H1 (cell line): ENCODE measurements around the gene TC2N. TPM values are rescaled to one million over a fixed set of nuclear protein-coding genes. Genes with fewer than 3 reads are reported as not detected.

ENCODE experiments used
- CTCF ChIA-PET: fragments of 300-600 bp; sonication (Branson Sonifier 250); formaldehyde crosslinking; loops from one replicate; lab custom pipeline; 2021; ENCODE audit not compliant: partially characterized antibody; lab: Charles Lee
- POLR2A ChIA-PET: fragments of 300-600 bp; sonication (Branson Sonifier 250); formaldehyde crosslinking; loops from one replicate; lab custom pipeline; 2021; ENCODE audit warnings: inconsistent platforms; ENCODE audit not compliant: partially characterized antibody; lab: Charles Lee
- DNase-seq, 2 experiments: peaks; one replicate each; pipeline versions ENCODE4 v3.0.0 to v3.0.0-alpha.2; 2010 to 2022; ENCODE audit warnings: low spot score in 2 of 2, low read depth in 1 of 2, mixed read lengths in 1 of 2
- FAIRE-seq: peaks from 2 replicates; lab custom pipeline; 2011; peaks lifted over from hg19 to GRCh38; lab: Jason Lieb, UNC
- H2AFZ ChIP-seq: 2 replicates; pipeline ENCODE4 v1.8.1; 2012; ENCODE audit warnings: low read length, inconsistent platforms
- H2AK5ac ChIP-seq: 2 replicates; pipeline ENCODE4 v1.6.1; 2013; ENCODE audit warnings: low read depth, low read length
- H2BK120ac ChIP-seq: replicated peaks from 2 replicates; pipeline ENCODE3; 2013; ENCODE audit warnings: low read depth, low read length, inconsistent platforms
- H2BK12ac ChIP-seq: 2 replicates; pipeline ENCODE4 v1.6.1; 2013; ENCODE audit warnings: low read depth, low read length
- H2BK15ac ChIP-seq: 2 replicates; pipeline ENCODE4 v1.6.1; 2013; ENCODE audit warnings: low read length
- H2BK20ac ChIP-seq: 2 replicates; pipeline ENCODE4 v1.6.1; 2013; ENCODE audit warnings: low read length
- H2BK5ac ChIP-seq: 2 replicates; pipeline ENCODE4 v1.6.1; 2013; ENCODE audit warnings: low read depth, low read length
- H3K14ac ChIP-seq: 2 replicates; pipeline ENCODE4 v1.6.1; 2013; ENCODE audit warnings: inconsistent platforms; ENCODE audit not compliant: insufficient read length
- H3K18ac ChIP-seq: 2 replicates; pipeline ENCODE4 v1.6.1; 2013; ENCODE audit warnings: low read length; ENCODE audit errors: extremely low read depth
- H3K23ac ChIP-seq: 2 replicates; pipeline ENCODE4 v1.6.1; 2013; ENCODE audit warnings: inconsistent platforms; ENCODE audit not compliant: insufficient read length
- H3K23me2 ChIP-seq: 2 replicates; pipeline ENCODE4 v1.6.1; 2013; ENCODE audit warnings: low read depth, low read length
- H3K27ac ChIP-seq: 2 replicates; pipeline ENCODE4 v1.6.1; 2011; ENCODE audit warnings: low read depth, low read length, inconsistent platforms
- H3K27me3 ChIP-seq, 4 experiments: replicated peaks in 1 of 4; 1 replicate in 1 of 4; 2 replicates in 3 of 4; pipeline versions ENCODE4 v1.6.1 to v1.8.1; 2011 to 2013; ENCODE audit warnings: low read length in 3 of 4, mild to moderate bottlenecking in 3 of 4, inconsistent platforms in 2 of 4, mixed read lengths in 2 of 4, moderate library complexity in 1 of 4; ENCODE audit not compliant: control insufficient read depth in 3 of 4, insufficient read depth in 3 of 4; ENCODE audit errors: extremely low read depth in 1 of 4
- H3K36me3 ChIP-seq, 4 experiments: 2 replicates each; pipeline versions ENCODE4 v1.6.1 to v1.8.1; 2011 to 2013; ENCODE audit warnings: mild to moderate bottlenecking in 4 of 4, low read length in 3 of 4, moderate library complexity in 2 of 4, control low read depth in 1 of 4, inconsistent platforms in 1 of 4; ENCODE audit not compliant: insufficient read depth in 4 of 4, control insufficient read depth in 2 of 4
- H3K4ac ChIP-seq: replicated peaks from 2 replicates; pipeline ENCODE3; 2013; ENCODE audit warnings: low read length, low read depth, mixed read lengths, inconsistent platforms; ENCODE audit not compliant: insufficient read length
- H3K4me1 ChIP-seq, 4 experiments: replicated peaks in 1 of 4; 1 replicate in 1 of 4; 2 replicates in 3 of 4; pipeline versions ENCODE4 v1.6.1 to v1.8.1; 2011 to 2013; ENCODE audit warnings: low read length in 3 of 4, inconsistent platforms in 2 of 4, mixed read lengths in 1 of 4; ENCODE audit not compliant: insufficient read depth in 4 of 4, control insufficient read depth in 3 of 4
- H3K4me2 ChIP-seq, 2 experiments: 2 replicates each; pipeline versions ENCODE4 v1.6.1 to v1.8.1; 2011 to 2013; ENCODE audit warnings: low read depth in 2 of 2, low read length in 2 of 2, control low read depth in 1 of 2, inconsistent platforms in 1 of 2, mild to moderate bottlenecking in 1 of 2; ENCODE audit not compliant: insufficient read depth in 1 of 2
- H3K4me3 ChIP-seq, 4 experiments: fragments of 200-600, 300-600 bp in 1 of 4; sonication (generic), shearing (Covaris generic), sonication (Bioruptor Twin) in 1 of 4; 2 replicates each; pipeline versions ENCODE4 v1.5.1 to v1.8.1; 2011 to 2016; ENCODE audit warnings: low read length in 4 of 4, low read depth in 3 of 4, control low read depth in 2 of 4, inconsistent platforms in 2 of 4, mild to moderate bottlenecking in 2 of 4, mixed read lengths in 1 of 4, moderate library complexity in 1 of 4; ENCODE audit not compliant: insufficient read depth in 2 of 4; ENCODE audit errors: extremely low read depth in 1 of 4
- H3K56ac ChIP-seq: replicated peaks from 2 replicates; pipeline ENCODE3; 2013; ENCODE audit warnings: low read depth, mild to moderate bottlenecking, mixed read lengths, low read length, inconsistent platforms; ENCODE audit not compliant: insufficient read length
- H3K79me1 ChIP-seq: 2 replicates; pipeline ENCODE4 v1.6.1; 2013; ENCODE audit warnings: low read depth, low read length, control low read depth
- H3K79me2 ChIP-seq, 2 experiments: 2 replicates each; pipeline versions ENCODE4 v1.6.1 to v1.8.1; 2012 to 2013; ENCODE audit warnings: low read length in 2 of 2, mild to moderate bottlenecking in 2 of 2, inconsistent platforms in 1 of 2; ENCODE audit not compliant: insufficient read depth in 2 of 2, control insufficient read depth in 1 of 2
- H3K9ac ChIP-seq, 4 experiments: replicated peaks in 1 of 4; 1 replicate in 1 of 4; 2 replicates in 3 of 4; pipeline versions ENCODE4 v1.6.1 to v1.8.1; 2011 to 2013; ENCODE audit warnings: low read depth in 3 of 4, low read length in 3 of 4, control low read depth in 2 of 4, mild to moderate bottlenecking in 2 of 4, moderate library complexity in 2 of 4, inconsistent platforms in 1 of 4; ENCODE audit errors: extremely low read depth in 1 of 4
- H3K9me3 ChIP-seq, 2 experiments: 2 replicates each; pipeline versions ENCODE4 v1.6.1 to v1.8.1; 2012 to 2013; ENCODE audit warnings: mild to moderate bottlenecking in 2 of 2, moderate library complexity in 2 of 2, control low read depth in 1 of 2, inconsistent platforms in 1 of 2, low read depth in 1 of 2, low read length in 1 of 2, mixed read lengths in 1 of 2; ENCODE audit not compliant: insufficient read depth in 2 of 2
- H4K20me1 ChIP-seq, 2 experiments: replicated peaks in 1 of 2; 2 replicates each; pipeline versions ENCODE3 to v1.8.1; 2011 to 2013; ENCODE audit warnings: inconsistent platforms in 2 of 2, low read length in 2 of 2, mild to moderate bottlenecking in 1 of 2; ENCODE audit not compliant: insufficient read depth in 2 of 2, control insufficient read depth in 1 of 2
- H4K5ac ChIP-seq: 2 replicates; pipeline ENCODE4 v1.6.1; 2013; ENCODE audit warnings: low read length, low read depth, mixed read lengths, inconsistent platforms; ENCODE audit not compliant: insufficient read length
- H4K8ac ChIP-seq: 2 replicates; pipeline ENCODE4 v1.8.0; 2013; ENCODE audit warnings: mild to moderate bottlenecking, moderate library complexity, low read length, inconsistent platforms; ENCODE audit not compliant: insufficient read depth; ENCODE audit errors: extremely low read depth
- H4K91ac ChIP-seq: replicated peaks from 2 replicates; pipeline ENCODE3; 2013; ENCODE audit warnings: low read length, mixed read lengths, inconsistent platforms; ENCODE audit not compliant: insufficient read length
- EP300 ChIP-seq, 2 experiments: IDR thresholded peaks; 1 replicate in 1 of 2; 2 replicates in 1 of 2; pipeline ENCODE4 v1.6.1; 2011 to 2012; ENCODE audit warnings: low read depth in 2 of 2, low read length in 2 of 2, mild to moderate bottlenecking in 2 of 2, borderline replicate concordance in 1 of 2, inconsistent platforms in 1 of 2, moderate library complexity in 1 of 2
- KDM5A ChIP-seq: fragments of 200-600 bp; IDR thresholded peaks from 2 replicates; pipeline ENCODE4 v1.7.1; 2012; ENCODE audit warnings: mild to moderate bottlenecking, low read length, inconsistent platforms, mixed read lengths
- MAX ChIP-seq: IDR thresholded peaks from 2 replicates; pipeline ENCODE4 v1.6.1; 2012; ENCODE audit warnings: inconsistent platforms
- NRF1 ChIP-seq: IDR thresholded peaks from 2 replicates; pipeline ENCODE4 v1.6.1; 2011; ENCODE audit warnings: mild to moderate bottlenecking, low read depth, low read length, improper control_type of control experiment
- RXRA ChIP-seq: IDR thresholded peaks from 2 replicates; pipeline ENCODE4 v1.6.1; 2011; ENCODE audit warnings: low read depth, mild to moderate bottlenecking, low read length, moderate library complexity; ENCODE audit not compliant: insufficient read depth
- SP2 ChIP-seq: IDR thresholded peaks from 2 replicates; pipeline ENCODE4 v1.6.1; 2012; ENCODE audit warnings: mild to moderate bottlenecking, low read length, inconsistent platforms
- WGBS, 2 experiments: shearing (Covaris generic) in 1 of 2; methylation state at CpG; one replicate each; pipeline versions ENCODE4 v1.1.6 to v1.1.7; 2013 to 2015; ENCODE audit warnings: low lambda C conversion rate in 2 of 2, mixed read lengths in 2 of 2, inconsistent platforms in 1 of 2, low coverage in 1 of 2, missing lambda C conversion rate in 1 of 2; ENCODE audit not compliant: insufficient replicate concordance in 2 of 2, insufficient coverage in 1 of 2, insufficient read length in 1 of 2; ENCODE audit errors: extremely low coverage in 1 of 2, missing lambda C conversion rate in 1 of 2; 5-methylcytosine and 5-hydroxymethylcytosine counted together
- polyA plus RNA-seq, 7 experiments: library from polyadenylated mRNA; depleted of rRNA in 3 of 7; stranded (reverse) in 5 of 7; unstranded in 2 of 7; fragments of >200 nt in 5 of 7; fragments of 200-250 nt in 2 of 7; gene quantifications; 1 replicate in 5 of 7; 2 replicates in 1 of 7; 4 replicates in 1 of 7; pipeline versions ENCODE4 v1.2.1 to v1.2.3, GENCODE V29; 2011 to 2013; ENCODE audit warnings: missing spikeins in 2 of 7, mixed read lengths in 2 of 7
- total RNA-seq: library from RNA; stranded (reverse); fragmentation: NEBNext Ultra II Directional; extraction: Animal tissue kit (Norgen Biotek cat#: 25700); gene quantifications from 2 replicates; pipeline ENCODE4 v1.2.1, GENCODE V29; 2021
- TF ChIP-seq, protein P1 (sequence below): IDR thresholded peaks from 2 replicates; pipeline ENCODE4 v1.6.1; 2011; ENCODE audit warnings: low read depth, mild to moderate bottlenecking, low read length; ENCODE audit not compliant: insufficient read depth

TC2N gene
- total and polyA plus RNA-seq, 2 of the 8 experiments (the other 6 are each of a cell fraction or from before 2014, with no cell fraction given) = 9.7 to 36.2 TPM

DNA sequence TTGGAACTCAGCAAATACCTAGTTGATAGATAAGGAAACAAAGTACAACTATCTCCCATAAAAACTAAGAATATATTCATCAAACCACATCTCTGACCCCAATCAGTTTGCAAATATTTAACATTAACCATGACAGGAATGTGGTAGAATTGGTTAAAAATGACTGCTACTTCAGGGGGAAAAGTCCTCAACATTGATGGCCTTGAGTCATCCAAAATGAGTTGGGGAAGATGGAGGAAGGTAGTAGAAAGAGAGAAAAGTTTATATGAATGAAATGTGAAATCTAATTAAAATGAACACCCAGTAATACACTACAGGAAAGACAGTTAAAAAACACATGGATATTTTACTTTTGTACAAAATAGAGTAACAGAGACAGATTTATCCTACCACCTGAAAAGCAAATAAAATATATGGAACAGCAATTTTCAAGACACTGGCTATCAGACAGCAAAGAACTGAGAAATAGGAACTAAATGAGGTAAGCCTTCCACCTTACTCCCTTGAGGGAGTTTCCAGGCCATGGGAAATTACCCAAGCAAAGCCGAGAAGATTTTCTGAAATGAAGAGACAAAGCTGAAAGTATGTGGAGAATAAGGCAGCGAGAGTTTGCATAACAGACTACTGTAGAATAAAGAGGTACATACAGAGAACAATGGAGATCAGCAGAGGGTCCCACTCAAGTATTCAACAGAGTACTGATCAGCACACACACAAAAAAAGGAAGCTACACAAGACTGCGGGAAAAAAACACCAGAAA, 49.6 kb downstream of the TC2N start:
- Histone ChIP-seq H4K5ac (peak overlapping the region; percentile 14), H2BK15ac (no peak overlapping the region), H3K4ac (no peak overlapping the region), H2BK5ac (no peak overlapping the region), H3K9me3 (no peaks in the 10 kb centered on the region), H3K9ac (no peak overlapping the region), H3K79me1 (no peaks in the 10 kb centered on the region; the same call in 1 of the 2 replicates), H2AFZ (no peak overlapping the region), H4K20me1 (no peaks in the 10 kb centered on the region), H4K91ac (no peak overlapping the region), H3K4me1 (peaks cover 0 to 9% (median 0%) of the 10 kb centered on the region in 4 experiments; a peak in 2 of 7 replicates), H3K23ac (no peak overlapping the region), H3K56ac (no peak overlapping the region), H3K4me3 (peak overlapping the region in 1 of 4 experiments; percentile 30; a peak in 1 of 8 replicates), H3K4me2 (peak overlapping the region; percentile 15 to 29; a peak in 2 of 4 replicates), H2BK12ac (no peak overlapping the region), H3K27me3 (no peaks in the 10 kb centered on the region), H4K8ac (no peak overlapping the region), H3K14ac (no peak overlapping the region), H3K27ac (no peak overlapping the region), H2BK20ac (no peak overlapping the region), H3K79me2 (peaks cover 0 to 50% of the 10 kb centered on the region in 2 experiments; a peak in 2 of 4 replicates), H2BK120ac (no peak overlapping the region), H2AK5ac (no peak overlapping the region), H3K36me3 (no peaks in the 10 kb centered on the region), H3K23me2 (no peaks in the 10 kb centered on the region), H3K18ac (no peak overlapping the region)
- no peak for FAIRE-seq
- DNase-seq = no peak
- CTCF ChIA-PET = no interaction called here
- POLR2A ChIA-PET = interaction anchor here (0.8 kb wide), 1 partner anchor 42 kb away, joined by 3 read pairs; no protein-coding TSS in a partner anchor
- TF ChIP-seq RXRA = no peak
- TF ChIP-seq SP2 = no peak
- TF ChIP-seq KDM5A = no peak
- TF ChIP-seq, protein P1, sequence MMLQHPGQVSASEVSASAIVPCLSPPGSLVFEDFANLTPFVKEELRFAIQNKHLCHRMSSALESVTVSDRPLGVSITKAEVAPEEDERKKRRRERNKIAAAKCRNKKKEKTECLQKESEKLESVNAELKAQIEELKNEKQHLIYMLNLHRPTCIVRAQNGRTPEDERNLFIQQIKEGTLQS = no peak
- TF ChIP-seq EP300 (IDR thresholded peaks at IDR 0.05; ENCODE audit: borderline replicate concordance in 1 of 2, low read depth in 2 of 2, low read length in 2 of 2) = no peak
- no peak for TF ChIP-seq MAX
- no peak for TF ChIP-seq NRF1
- 52% methylated on average over 3 of the region's 3 CpGs; no CpG with 5 or more reads in 1 of the 2 experiments for WGBS, 2 experiments
